GM13977 (cell line): ENCODE measurements around the gene LYSET.
A peak's percentile ranks its signal among the peaks of the same experiment; 100 is the strongest.
"Not testable (repeated sequence)": the region's sequence is repeated elsewhere in the genome, so short reads cannot be mapped to it uniquely, and the experiment has no call there.

Experiments
- DNase-seq: peaks from one replicate; pipeline ENCODE4 v3.0.0; 2012; ENCODE audit warnings: low spot score
- in situ Hi-C: fragments of 300-500 bp; cut with MboI; formaldehyde crosslinking; loops from one replicate; pipeline ENCODE4 v1.12.0; 2022; ENCODE audit warnings: low sequenced_read_pairs, low pct_unique_long_range_greater_than_20kb, mixed read lengths, inconsistent platforms; ENCODE audit not compliant: unreplicated experiment
- TF ChIP-seq, protein P1 (sequence below): IDR thresholded peaks from 2 replicates; pipeline ENCODE4 v1.5.1; 2012; ENCODE audit warnings: mild to moderate bottlenecking, control low read depth; ENCODE audit not compliant: insufficient read depth; ENCODE audit errors: extremely low read depth, missing control alignments

Gene LYSET

DNA sequence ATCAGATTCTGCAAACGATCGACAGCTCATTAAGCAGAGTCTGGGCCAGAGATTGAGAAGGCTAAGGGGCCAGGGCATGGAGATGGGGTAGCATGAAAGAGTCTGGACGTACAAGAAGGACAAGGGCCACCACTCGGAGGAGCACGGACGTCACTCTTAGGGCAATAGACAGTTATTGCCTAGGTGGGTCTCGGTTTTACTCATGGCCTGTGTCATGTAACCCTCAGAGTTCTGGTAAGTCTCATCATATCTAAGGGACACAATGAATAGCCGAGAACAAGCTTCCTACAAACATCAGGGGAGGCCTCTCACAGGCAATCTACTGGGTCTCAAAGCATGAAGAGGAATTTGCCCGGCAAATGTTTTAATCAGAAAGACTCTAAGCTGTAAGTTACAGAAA is 39.0 kb upstream of the LYSET start:
- in situ Hi-C loops = no loop called here
- DNase-seq = peak; percentile 65
- TF ChIP-seq, protein P1, sequence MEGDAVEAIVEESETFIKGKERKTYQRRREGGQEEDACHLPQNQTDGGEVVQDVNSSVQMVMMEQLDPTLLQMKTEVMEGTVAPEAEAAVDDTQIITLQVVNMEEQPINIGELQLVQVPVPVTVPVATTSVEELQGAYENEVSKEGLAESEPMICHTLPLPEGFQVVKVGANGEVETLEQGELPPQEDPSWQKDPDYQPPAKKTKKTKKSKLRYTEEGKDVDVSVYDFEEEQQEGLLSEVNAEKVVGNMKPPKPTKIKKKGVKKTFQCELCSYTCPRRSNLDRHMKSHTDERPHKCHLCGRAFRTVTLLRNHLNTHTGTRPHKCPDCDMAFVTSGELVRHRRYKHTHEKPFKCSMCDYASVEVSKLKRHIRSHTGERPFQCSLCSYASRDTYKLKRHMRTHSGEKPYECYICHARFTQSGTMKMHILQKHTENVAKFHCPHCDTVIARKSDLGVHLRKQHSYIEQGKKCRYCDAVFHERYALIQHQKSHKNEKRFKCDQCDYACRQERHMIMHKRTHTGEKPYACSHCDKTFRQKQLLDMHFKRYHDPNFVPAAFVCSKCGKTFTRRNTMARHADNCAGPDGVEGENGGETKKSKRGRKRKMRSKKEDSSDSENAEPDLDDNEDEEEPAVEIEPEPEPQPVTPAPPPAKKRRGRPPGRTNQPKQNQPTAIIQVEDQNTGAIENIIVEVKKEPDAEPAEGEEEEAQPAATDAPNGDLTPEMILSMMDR = no peak

DNA sequence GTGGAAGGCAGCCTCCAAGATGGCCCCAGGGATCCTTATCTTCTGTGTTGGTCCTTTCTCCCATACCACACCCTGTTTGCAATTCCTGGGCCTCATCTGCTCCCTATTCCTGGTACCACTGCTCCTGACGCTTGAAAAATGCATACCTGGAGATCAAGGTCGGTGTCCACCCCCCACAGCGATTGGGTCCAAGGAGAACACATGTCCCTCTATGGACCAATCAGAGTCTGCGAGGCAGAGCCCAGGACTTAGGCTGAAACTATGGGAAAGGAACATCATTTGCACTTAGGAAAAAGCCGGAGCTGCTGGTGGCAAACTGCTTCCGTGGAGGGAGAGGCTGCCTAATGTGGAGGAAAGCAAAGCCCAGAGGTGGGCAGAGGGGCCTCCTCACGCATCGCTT is 36.1 kb upstream of the LYSET start:
- in situ Hi-C loops = no loop called here
- no peak for DNase-seq
- TF ChIP-seq, protein P1 = no peak

DNA sequence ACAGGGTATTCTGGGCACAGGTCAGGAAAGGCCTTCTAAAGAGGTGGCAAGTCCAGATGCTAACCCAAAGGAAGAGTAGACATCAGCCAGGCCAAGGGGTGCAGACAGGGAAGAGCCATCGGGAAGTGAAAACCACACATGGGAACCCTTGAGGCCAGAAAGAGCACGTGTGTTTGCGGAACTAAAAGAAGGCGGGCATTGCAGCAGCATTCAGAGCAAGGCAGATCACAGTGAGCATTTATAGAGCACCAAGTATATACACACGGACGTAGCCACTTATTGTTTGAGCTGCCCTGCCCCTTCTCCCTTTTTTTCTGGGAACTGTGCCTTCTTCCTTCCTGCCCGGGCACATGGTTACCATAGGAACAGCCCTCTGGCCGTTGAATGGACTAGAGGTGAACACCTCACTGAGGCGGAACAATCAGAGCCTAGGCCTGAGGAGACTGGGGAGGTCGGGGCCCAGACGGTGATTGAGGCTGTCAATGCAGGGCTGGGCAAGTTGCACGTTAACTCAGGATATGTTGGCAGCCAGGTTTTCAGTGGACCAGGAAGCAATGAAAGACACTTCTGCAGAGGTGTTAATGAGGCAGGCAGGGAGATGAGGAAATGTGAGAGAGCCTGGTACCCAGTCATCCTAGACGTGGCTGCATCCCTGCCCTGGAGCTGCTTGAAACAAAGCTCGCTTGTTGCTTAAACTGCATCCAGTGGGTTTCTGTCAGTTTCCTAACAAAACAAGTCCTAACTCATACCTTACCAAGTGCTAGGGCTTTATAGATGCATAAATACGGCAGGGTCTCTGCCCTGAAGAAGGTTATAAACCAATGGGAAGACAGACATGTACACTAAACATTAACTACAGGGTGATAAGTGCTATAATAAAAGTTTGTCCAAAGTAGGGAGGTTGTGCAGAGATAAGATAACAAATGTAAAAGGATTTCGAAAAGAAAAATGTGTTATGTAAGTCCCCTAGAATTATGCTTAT is 34.6 kb upstream of the LYSET start:
- DNase-seq = no peak
- TF ChIP-seq, protein P1 = no peak
- in situ Hi-C loops = no loop called here

DNA sequence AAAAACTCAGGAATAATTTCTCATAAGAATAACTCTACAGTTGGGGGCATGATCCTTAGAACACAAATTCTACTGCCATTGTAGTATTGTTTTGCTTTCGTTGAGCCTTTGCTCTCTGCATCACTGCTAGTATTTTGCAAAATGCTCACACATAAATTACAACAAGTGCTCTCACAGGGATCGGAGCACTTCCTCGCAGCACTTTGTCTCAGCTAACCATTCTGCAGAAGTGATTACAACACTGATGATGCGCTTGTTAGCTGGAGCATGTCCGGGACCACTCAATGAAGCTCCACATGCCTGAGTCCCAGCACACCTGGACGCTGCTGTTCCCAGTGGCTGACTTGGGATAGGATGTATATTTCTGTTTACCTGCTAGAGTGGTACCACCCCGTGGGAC is 32.0 kb upstream of the LYSET start:
- TF ChIP-seq, protein P1 = no peak
- in situ Hi-C loops = no loop called here
- DNase-seq = no peak

DNA sequence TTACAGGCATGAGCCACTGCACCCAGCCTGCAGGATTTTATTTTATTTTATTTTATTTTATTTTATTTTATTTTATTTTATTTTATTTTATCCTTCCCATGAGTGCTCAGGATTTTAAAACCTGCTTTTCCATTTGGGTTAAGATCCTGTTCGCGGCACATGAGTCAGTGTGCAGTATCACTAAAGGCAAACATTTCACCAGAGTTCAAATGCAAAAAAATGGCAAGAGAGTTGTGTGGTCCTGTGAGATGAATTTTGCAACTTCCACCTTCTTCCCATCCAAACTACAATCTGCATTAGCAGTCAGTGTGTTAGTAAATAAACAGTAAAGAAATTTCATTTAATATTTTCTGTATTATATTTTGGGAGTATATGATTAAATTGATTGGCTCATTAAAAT is 29.4 kb upstream of the LYSET start:
- in situ Hi-C loops = no loop called here
- DNase-seq = no peak
- TF ChIP-seq, protein P1 = no peak

DNA sequence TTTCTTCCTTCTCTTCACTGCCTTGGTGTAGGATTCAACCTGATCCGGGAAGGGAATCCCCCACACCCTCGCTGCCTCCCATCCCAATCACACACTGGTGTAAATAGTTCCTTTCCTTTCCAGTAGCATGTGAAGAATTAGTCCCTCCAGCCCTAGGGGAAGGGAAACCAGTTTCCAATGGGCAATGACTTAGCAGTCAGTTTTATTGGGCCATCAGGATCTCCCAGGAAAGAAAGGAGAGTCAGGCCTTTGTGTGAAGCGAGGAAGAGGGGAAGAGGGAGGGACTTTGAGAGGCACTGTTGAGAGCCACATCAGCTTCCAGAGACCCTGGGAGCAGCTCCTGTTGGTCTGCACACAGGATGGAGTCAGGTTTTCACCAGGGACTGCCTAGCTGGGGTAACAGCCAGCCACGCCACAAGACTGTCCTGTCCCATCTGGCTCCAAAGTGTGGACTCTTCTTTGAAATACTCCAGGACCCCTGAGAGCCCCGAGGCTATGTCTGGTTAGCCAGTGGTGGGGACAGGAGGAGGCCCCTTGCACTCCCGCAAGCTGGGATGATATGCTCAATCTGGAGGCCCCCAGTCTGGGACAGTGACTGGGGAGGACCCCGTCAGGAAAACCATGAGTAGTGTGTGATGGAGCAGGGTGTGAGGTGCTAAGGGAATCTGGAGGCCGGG is 28.3 kb upstream of the LYSET start:
- in situ Hi-C loops = no loop called here
- no peak for DNase-seq
- TF ChIP-seq, protein P1 = no peak

DNA sequence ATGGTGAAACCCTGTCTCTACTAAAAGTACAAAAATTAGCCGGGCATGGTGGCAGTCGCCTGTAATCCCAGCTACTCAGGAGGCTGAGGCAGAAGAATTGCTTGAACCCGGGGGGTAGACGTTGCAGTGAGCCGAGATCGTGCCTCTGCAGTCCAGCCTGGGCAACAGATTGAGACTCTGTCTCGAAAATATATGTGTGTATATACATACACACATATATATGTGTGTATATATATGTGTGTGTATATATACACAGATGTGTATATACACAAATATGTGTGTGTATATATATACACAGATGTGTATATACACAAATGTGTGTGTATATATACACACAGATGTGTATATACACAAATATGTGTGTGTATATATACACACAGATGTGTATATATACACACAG is 26.8 kb upstream of the LYSET start:
- DNase-seq, in situ Hi-C loops: not testable (repeated sequence)

DNA sequence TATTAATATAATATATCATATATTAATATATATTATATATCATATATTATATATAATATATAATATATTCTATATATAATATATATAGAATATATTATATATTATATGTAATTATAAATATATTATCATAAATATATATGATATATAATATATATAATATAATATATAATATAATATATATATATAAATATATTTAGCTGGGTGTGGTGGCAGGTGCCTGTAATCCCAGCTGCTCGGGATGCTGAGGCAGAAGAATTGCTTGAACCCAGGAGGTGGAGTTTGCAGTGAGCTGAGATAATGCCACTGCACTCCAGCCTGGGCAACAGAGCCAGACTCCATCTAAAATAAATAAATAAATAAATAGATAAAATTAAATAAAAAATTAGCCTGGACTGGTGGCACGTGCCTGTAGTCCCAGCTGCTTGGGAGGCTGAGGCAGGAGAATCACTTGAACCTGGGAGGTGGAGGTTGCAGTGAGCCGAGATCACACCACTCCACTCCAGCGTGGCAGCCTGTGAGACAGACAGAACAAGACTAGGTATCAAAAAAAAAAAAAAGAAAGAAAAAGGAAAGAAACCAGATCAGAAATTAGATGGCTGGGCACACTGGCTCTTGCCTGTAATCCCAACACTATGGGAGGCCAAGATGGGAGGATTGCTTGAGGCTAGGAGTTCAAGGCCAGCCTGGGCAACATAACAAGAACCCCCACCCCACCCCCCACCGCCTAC is 25.3 kb upstream of the LYSET start:
- in situ Hi-C loops, DNase-seq: not testable (repeated sequence)
